HG03460 (cell line): ENCODE data around the gene TMC1.

Experiments used
- ATAC-seq: cut with Tn5 transposase; IDR thresholded peaks from one replicate; pipeline ENCODE4 v1.9.1; 2021; ENCODE audit not compliant: unreplicated experiment

The TMC1 gene

GRCh38 chr9:72665421-72665820, 144.0 kb downstream of the TMC1 start:
- no peak for ATAC-seq

DNA sequence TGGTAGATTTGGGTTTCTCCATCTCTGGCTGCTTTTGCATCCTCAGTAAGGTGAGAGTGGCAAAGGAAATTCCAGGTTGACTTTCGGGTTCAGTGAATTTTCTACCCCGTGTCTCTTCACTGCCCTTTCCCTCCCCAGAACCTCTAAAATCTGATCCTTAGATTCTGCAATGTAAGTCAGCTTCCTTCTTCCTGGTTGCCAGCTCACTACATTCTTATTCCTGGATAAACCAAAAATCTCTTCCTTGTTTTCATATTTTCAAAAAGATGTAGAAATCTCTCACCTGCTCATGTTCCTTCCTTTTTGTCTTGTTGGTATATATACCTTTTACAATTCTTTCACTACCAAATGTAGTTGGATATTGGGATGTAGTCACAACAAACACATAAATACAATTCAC, 145.8 kb downstream of the TMC1 start:
- no peak for ATAC-seq

DNA sequence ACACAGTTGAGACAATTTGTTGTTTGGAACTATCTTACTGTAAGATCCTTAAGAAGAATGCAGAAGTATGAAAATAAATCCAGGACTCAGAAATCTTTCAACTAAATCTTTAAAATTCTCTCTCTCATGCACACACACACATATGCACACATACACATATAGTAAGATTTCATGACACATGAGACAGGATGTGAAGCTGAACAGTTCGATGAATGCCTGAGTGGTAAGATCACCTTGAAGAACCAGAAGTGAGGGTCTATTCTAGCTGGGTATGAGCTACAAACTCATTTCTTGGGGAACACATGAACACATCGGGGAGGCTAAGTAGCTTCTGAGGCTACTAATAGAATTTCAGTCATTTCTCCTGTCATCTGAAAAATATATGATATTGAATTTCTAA, 153.6 kb downstream of the TMC1 start:
- ATAC-seq = no peak

DNA sequence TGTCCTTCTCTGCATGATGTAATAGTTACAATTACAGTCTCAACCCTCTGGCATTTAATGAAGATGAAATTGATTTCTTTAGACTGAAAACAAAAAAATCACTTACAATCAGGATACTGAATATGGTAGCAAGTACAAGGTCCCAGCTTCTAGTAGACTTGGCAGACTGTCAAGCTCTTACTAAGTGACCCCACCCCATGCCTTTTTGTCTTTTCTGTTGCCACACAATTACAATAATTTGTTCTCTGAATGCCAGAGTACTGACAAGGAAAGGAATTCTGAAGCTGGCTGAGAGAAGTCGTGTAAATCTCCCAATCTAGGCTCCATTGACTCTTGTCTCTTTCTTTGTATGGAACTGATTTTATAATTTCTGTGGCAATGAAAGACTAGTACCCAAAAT, 154.2 kb downstream of the TMC1 start:
- no peak for ATAC-seq

DNA sequence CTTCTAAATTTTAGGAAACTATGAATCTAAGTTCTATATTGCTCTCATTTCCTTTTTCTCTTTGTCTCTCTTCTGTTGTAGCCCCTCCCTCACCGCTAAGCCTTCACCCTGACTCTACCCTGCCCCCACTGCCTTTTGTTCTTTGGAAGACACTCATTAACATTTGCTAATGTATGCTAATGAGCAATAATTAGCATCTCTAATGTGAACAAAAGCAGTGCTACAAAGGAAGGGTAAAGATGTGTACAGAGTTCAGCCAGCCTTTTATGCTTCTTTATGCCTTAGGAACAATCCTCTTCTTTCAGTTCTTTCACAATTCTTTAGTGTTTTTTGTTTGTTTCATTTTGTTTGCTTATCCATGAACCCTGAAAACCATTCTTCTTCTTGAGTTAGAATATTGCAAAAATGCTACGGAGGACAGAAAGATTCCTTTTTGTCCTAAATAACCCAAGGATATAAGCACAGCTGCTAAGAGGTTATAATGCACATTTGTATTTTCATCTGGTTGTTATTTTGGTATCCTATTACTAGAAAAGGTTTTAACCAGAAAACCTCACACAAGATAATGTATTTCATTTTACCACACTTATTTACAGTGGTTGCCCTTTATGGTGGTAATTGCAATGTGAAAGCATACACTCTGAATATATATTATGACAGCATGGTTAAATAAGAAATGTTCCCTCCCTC, 159.3 kb downstream of the TMC1 start:
- no peak for ATAC-seq

DNA sequence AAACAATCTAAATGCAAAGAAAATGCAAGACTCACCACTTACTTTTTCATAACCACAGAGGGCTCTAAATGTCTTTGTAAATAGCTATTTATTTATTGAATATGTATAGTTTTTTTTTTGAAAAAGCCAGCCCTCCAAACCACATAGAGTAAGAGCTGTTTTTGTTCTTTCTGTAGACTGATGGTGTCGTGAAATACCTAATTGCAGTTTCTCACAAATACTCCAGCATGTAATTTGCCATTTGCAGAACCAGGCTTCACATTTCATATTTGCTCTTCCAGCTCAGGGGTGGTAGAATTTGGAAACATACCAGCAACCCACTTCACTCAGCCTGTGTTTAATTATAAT, 159.8 kb downstream of the TMC1 start:
- ATAC-seq = no peak

- no peak for ATAC-seq
These were observed 163.2 kb downstream of the TMC1 start for GRCh38 chr9:72684615-72685014.

DNA sequence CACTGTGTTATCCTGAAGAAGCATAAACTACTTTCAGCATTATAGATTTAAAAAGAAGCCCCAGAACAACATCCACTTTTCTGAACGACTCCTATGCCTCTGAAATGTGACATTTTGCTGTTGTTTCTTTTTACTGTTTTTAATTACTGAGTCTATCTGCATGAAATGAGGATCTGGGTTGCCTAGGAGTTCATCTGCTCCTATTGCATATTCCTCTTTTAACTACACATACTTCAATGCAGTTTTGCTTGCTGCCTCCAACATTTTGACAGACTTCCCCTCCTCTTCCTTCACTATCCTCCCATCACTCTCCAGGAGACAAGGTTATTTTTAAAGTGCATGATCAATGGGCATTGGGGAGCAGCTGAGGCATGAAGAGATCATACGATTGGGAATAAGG, 164.5 kb downstream of the TMC1 start:
- ATAC-seq = no peak

GRCh38 chr9:72687331-72687730, 165.9 kb downstream of the TMC1 start:
- no peak for ATAC-seq

DNA sequence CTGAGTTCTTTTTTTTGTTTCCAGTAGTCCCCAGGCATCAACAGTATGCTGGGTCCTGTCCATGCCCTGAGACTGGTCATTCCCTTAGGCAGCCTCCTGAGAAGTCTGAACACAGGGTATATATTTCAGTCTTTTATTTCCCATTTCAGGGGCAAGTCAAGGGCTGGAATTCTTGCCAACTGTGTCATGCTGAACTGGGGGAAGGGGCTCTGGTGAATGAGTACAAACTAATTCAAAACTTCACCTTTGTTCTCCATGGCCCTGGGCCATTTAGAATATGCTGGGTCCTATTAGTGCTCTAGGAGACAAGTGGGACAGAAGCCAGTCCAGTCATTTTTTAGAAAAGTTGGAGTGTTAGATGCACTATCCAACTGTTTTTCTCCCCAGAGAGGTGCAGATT, 170.3 kb downstream of the TMC1 start:
- no peak for ATAC-seq

- no peak for ATAC-seq
These were observed 174.0 kb downstream of the TMC1 start for GRCh38 chr9:72695365-72695764.

- ATAC-seq = no peak
These were observed 175.1 kb downstream of the TMC1 start for GRCh38 chr9:72696511-72696910.

GRCh38 chr9:72701510-72701909, 180.1 kb downstream of the TMC1 start:
- no peak for ATAC-seq

DNA sequence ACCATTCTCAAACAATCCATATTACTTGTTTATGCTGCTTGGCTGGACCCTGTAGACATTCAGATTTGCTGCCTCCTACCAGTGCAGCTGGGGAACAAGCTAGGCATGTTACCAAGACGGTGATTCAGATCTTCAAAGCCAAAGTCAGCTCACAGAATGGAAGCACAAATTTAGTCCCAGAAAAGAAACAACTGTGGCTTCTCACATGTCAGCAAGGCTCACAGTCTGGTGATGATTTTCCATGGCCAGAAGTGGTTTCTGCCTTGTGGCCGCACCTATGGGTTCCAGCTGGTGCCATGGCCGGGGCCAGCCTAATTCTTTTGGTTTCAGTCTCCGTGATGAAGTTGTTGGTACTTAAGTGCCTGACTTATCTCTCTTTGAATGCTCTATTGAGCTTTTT, 182.2 kb downstream of the TMC1 start:
- ATAC-seq = no peak

DNA sequence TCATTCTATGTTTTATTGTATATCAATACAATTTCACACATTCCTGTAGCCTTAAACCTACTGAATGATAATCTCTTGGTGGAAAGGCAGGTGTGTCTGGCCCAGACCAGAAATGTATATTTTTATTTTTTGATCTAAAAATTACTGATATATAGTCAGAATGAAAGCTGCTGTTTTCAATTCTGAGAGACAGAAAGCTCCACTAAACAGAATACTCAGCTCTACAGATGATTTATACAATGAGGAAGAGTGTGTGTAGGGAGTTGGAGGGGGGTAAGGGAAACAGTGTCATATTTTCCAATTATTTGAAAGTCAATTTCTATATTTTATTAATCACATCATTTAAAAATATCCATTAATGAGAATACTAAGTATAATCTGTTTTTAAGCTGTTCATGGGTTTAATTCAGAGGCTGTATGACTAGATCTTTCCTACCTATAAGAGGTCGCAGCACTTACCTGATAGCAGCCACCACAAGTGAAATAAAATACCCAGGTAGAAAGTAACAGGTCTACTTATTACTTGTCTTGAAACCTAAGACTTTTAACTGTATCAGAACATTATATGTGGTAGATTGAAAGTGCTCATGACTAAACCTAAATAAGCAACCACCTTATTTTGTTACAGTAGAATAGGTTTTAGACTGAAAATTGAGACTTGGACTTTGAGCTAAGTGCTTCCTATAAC, 183.4 kb downstream of the TMC1 start:
- no peak for ATAC-seq

- ATAC-seq = no peak
These were observed 197.1 kb downstream of the TMC1 start for GRCh38 chr9:72718503-72718902.

DNA sequence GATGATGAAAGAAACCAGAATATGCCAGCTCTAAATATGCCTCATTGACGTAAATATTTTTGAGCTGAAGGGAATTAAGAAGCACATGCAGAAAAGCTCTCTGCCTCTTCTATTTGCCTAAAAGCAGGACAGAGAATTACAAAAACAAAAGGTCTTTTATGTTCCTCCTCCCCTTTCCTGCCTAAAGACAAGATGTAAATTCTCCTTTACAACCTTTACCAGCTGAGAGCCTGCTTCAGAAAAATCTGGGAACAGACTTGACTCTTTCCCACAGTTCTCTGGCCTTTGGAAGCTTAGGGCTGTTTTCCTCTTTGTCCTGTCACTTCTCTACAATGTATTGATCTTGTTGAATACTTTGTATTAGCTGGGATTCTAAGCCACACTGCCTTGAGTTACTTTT, 199.7 kb downstream of the TMC1 start:
- ATAC-seq = no peak

DNA sequence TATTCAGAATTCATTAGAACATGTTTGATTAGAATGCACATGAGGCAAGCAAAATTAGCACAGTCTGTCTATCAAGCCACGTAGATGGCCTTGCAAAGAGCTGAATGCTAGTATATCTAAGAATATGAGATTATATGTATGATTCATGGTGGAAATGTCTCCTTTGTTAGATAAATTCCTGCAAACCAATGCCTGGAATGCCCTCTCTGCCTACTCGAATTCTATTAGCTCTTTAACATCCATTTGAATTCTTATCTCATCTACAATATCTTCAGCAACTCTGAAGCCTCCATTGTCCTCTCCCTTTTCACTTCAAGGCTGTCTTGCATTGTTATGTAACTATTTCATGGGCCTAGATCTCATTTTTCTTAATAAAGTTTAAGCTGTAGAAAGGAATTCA, 205.5 kb downstream of the TMC1 start:
- no peak for ATAC-seq

GRCh38 chr9:72728031-72728770, 206.8 kb downstream of the TMC1 start:
- ATAC-seq = no peak

DNA sequence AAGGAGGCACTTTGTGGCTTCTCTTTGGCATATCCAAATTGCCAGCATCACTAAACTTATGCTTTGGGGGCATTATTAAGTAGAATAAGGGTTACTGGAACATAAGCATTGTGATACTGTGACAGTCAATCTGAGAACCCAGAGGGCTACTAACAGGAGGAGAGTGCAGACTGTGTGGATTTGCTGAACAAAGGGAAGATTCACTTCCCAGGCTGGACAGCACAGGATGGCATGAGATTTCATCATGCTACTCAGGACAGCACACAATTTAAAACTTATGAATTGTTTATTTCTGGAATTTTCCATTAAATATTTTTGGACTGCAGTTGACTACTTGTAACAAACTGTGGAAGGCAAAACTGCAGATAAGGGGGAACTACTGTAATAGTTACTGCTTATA, 212.5 kb downstream of the TMC1 start:
- no peak for ATAC-seq

GRCh38 chr9:72734631-72735030, 213.2 kb downstream of the TMC1 start:
- no peak for ATAC-seq

- ATAC-seq = no peak
These were observed 222.4 kb downstream of the TMC1 start for GRCh38 chr9:72743836-72744235.
